BE2C (cell line): ENCODE results near the gene CHD6.

ENCODE experiments used
- DNase-seq: peaks from one replicate; pipeline ENCODE4 v3.0.0-alpha.2; 2020
- H3K27me3 ChIP-seq: fragments of 250-450 bp; sonication (Bioruptor Pico); 2 replicates; pipeline ENCODE4 v1.5.1; 2020; ENCODE audit warnings: mild to moderate bottlenecking
- H3K36me3 ChIP-seq: fragments of 250-450 bp; sonication (Bioruptor Pico); 2 replicates; pipeline ENCODE4 v1.5.1; 2020; ENCODE audit warnings: mild to moderate bottlenecking
- H3K4me1 ChIP-seq: fragments of 250-450 bp; sonication (Bioruptor Pico); 2 replicates; pipeline ENCODE4 v1.5.1; 2020
- H3K4me3 ChIP-seq: 2 replicates; pipeline ENCODE4 v1.5.1; 2011; ENCODE audit warnings: low read depth, low read length
- H3K9me3 ChIP-seq: fragments of 250-450 bp; sonication (Bioruptor Pico); 2 replicates; pipeline ENCODE4 v1.5.1; 2020
- TF ChIP-seq, protein P1 (sequence below): IDR thresholded peaks from 2 replicates; pipeline ENCODE4 v1.5.1; 2012; ENCODE audit warnings: mild to moderate bottlenecking, low read depth, low read length

The CHD6 gene

DNA sequence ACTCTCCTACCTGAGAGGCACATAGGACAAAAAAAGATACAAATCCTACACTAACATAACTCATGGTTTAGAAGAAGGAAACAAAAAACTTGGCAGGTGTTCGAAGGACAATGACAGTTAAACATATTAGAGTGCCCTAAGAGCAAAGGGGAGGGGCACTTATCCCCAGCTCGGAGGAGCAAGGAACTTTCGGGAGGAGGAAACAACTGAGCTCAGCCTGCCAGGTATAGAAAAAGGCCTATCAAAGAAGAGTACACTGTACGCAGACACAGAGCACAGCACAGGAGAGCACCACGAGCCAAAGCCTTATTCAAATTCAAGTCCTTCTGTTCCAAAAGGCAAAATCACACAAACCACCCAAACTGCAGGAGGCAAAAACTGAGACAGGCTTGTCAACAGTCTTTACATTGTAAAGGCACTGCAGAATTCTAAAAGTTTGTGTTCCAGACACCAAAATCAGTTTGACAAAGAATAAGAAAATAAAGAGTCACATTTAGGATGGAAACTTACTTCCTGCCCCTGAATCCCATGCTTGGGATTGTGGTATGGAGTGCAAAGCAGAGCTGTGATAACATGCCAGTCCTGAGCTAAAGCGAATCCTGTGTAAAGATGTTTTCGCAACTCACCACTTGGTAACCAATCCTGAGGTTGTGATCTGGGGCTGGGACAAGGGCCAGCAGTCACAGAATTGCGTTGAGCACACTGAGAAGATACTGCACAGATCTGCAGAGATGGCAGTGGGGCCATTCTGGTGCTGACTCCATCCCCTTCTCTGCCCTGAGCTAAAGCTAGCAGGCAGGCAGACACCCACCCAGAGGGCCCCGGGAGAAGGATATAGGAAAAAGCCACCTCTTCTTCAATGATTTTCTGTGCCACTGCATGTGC lies 108.6 kb downstream of the CHD6 start:
- Histone ChIP-seq H3K27me3 (no peaks in the 10 kb centered on the region), H3K9me3 (no peaks in the 10 kb centered on the region), H3K4me1 (no peaks in the 10 kb centered on the region), H3K4me3 (no peak overlapping the region), H3K36me3 (peaks cover 38% of the 10 kb centered on the region)
- no peak for DNase-seq
- TF ChIP-seq, protein P1, sequence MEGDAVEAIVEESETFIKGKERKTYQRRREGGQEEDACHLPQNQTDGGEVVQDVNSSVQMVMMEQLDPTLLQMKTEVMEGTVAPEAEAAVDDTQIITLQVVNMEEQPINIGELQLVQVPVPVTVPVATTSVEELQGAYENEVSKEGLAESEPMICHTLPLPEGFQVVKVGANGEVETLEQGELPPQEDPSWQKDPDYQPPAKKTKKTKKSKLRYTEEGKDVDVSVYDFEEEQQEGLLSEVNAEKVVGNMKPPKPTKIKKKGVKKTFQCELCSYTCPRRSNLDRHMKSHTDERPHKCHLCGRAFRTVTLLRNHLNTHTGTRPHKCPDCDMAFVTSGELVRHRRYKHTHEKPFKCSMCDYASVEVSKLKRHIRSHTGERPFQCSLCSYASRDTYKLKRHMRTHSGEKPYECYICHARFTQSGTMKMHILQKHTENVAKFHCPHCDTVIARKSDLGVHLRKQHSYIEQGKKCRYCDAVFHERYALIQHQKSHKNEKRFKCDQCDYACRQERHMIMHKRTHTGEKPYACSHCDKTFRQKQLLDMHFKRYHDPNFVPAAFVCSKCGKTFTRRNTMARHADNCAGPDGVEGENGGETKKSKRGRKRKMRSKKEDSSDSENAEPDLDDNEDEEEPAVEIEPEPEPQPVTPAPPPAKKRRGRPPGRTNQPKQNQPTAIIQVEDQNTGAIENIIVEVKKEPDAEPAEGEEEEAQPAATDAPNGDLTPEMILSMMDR, result no peak

- no peaks in the 10 kb centered on the region for H3K27me3 ChIP-seq
- no peaks in the 10 kb centered on the region for H3K9me3 ChIP-seq
- TF ChIP-seq, protein P1, result no peak
- H3K36me3 ChIP-seq, result peaks cover 28% of the 10 kb centered on the region
- H3K4me1 ChIP-seq, result no peaks in the 10 kb centered on the region
- no peak overlapping the region for H3K4me3 ChIP-seq
- no peak for DNase-seq
These were observed 109.8 kb downstream of the CHD6 start for GRCh38 chr20:41508335-41508734.

GRCh38 chr20:41507851-41508250 lies 110.3 kb downstream of the CHD6 start:
- H3K36me3 ChIP-seq, result peaks cover 24% of the 10 kb centered on the region

GRCh38 chr20:41507436-41507835 lies 110.7 kb downstream of the CHD6 start:
- TF ChIP-seq, protein P1, result no peak
- DNase-seq, result no peak
- H3K9me3 ChIP-seq, result no peaks in the 10 kb centered on the region
- peaks cover 20% of the 10 kb centered on the region for H3K36me3 ChIP-seq
- no peaks in the 10 kb centered on the region for H3K27me3 ChIP-seq
- no peaks in the 10 kb centered on the region for H3K4me1 ChIP-seq
- no peak overlapping the region for H3K4me3 ChIP-seq

More at GRCh38 chr20:41507851-41508250, 110.3 kb downstream of the CHD6 start:
- TF ChIP-seq, protein P1, result no peak
- Histone ChIP-seq H3K4me3 (no peak overlapping the region), H3K27me3 (no peaks in the 10 kb centered on the region), H3K9me3 (no peaks in the 10 kb centered on the region), H3K4me1 (no peaks in the 10 kb centered on the region)
- DNase-seq, result no peak

- no peaks in the 10 kb centered on the region for H3K9me3 ChIP-seq
- DNase-seq, result no peak
- TF ChIP-seq, protein P1, result no peak
- no peaks in the 10 kb centered on the region for H3K27me3 ChIP-seq
- H3K4me1 ChIP-seq, result no peaks in the 10 kb centered on the region
- no peak overlapping the region for H3K4me3 ChIP-seq
- H3K36me3 ChIP-seq, result peaks cover 14% of the 10 kb centered on the region
These were observed 111.8 kb downstream of the CHD6 start for GRCh38 chr20:41506192-41506915.

- Histone ChIP-seq H3K9me3 (no peaks in the 10 kb centered on the region), H3K4me3 (no peak overlapping the region), H3K27me3 (no peaks in the 10 kb centered on the region), H3K36me3 (peaks cover 9% of the 10 kb centered on the region), H3K4me1 (no peaks in the 10 kb centered on the region)
- TF ChIP-seq, protein P1, result no peak
- no peak for DNase-seq
These were observed 113.0 kb downstream of the CHD6 start for GRCh38 chr20:41505184-41505583.
